HG02571 (cell line): ENCODE measurements around the gene KCNJ11.

Experiments used
- ATAC-seq: cut with Tn5 transposase; IDR thresholded peaks from one replicate; pipeline ENCODE4 v1.9.1; 2021; ENCODE audit warnings: mild to moderate bottlenecking, moderate library complexity; ENCODE audit not compliant: unreplicated experiment

Gene KCNJ11

DNA sequence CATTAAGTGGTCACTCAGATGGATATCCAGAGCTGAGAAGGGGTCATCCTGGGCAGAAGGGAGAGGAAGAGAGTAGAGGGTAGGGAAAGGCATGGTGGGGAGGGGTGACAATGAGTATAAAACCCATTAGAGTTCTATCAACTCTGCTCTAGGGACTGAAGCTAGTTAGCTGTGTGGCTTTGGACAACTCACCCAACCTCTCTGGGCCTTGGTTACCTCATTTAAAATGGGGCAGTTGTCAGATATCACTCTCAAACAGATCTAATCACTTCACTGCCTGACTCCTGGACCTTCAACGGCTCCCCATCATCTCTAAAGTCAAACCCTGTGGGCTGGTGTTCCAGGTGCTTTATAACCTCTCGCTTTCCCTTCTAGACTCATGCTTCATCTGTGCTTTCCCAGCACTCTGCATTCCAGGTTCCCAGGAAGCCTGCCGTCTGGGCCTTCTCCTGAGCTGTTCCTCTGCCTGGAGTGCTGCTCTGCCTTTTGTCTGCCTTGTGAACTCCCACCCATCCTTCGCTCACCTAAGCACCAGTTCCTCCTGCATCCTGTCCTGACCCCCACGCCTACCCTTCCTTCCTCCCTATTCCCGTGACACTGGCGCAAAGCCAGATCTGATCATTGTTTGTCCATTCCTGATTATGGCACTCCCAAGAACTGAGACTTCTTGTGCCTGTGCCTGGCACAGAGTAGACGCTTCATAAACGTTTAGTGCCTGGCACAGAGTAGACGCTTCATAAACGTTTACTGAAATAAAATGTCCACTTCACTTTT, 22.3 kb upstream of the KCNJ11 start:
- ATAC-seq = no peak

DNA sequence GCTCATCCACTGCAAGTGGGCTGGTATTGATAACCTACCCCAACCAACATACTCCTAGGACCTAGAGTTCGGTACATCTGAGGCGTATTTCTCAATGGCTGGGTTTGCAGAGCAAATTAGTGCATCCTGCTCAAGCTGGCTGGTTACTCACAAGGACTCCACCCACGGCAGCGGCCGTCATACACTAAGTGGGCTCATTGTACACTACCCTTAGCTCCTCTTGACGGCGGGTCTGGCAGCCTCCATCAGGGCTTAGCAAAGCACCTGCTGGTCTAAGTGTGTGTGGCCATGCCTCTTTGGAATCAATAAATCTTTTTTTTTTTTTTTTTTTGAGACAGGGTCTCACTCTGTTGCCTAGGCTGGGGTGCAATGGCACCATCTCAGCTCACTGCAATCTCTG, 20.2 kb upstream of the KCNJ11 start:
- ATAC-seq = no peak

DNA sequence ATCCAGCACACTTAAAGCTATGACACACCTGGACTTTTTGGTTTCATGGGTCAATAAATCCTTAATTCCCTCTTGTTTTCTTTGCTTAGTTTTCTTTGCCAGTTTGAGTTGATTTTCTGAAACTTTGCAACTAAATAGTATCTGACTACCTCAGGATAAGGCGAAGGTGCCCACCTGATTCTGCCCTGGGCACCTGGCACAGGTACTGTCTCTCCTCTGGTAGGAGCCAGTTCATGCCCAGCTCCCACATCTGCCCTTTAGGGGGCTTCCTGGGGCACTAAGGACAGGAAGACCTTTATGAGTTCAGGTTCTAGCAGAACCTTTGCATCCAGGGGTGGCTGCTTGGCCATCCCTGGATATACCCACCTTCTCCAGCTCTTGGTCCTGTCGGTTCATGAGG, 19.6 kb upstream of the KCNJ11 start:
- ATAC-seq = no peak

DNA sequence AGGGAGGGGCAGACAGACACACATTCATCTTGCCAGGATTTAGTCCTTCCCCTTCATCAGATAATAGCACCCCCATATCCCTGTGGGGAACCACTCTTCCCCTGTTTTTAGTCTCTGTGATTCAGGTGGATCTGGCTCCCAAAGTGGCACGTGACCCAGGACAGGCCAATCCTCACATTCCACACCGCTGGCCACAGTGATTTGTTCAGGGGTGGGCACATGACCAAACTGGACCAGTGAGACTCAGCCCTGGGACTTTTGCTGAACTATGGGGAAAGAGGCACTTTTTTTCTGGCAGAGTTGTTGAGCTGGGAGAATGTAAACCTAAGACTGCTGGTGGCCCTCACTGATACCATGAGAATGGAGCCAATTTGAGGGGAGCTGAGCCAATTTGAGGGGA, 19.1 kb upstream of the KCNJ11 start:
- no peak for ATAC-seq

DNA sequence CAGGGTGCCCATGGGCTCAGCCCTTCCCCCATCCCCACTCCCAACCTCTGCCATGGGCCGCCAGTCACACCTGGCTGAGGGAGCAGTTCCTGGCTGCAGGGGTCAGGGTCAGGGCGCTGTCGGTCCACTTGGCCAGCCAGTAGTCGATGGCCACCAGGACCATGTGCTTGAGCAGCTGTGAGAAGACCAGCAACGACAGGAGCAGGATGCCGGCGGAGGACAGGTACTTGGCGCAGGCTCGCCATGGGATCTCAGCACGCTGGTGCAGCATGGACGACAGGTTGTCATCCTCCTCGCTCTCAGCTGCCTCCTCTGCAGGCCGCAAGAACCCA, 18.3 kb upstream of the KCNJ11 start:
- no peak for ATAC-seq

DNA sequence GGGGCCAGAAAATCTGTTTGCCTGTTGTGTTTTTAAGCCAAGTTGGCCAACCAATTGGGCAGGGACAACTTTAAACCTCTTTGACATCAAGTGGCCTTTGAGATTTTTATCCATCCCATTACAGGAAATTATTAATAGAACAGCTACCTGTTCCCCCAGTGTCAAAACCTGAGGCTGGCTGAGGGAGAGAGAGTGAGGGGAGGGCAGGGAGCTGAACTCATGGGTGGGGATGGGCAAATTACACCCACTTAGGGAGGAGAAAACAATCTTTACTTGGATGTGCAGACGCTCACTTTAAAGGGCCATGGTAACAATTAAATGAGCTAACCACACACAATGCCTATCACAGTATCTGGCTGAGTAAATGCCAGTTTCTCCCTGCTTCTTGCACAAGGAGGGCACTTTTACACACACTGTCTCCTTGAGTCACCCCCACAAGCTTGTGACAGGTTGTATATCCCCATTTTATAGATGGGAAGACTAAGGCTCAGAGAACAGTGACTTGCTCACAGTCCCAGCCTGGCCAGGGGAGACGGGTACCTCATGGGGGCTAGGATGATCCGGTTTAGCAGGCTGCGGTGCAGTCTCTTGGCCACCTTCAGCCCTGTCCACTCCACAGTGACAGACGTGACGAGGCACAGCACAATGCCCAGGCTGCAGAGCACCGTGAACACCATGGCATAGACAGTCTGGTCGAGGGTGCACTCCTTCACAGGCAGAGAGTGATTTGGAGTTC, 17.8 kb upstream of the KCNJ11 start:
- no peak for ATAC-seq

DNA sequence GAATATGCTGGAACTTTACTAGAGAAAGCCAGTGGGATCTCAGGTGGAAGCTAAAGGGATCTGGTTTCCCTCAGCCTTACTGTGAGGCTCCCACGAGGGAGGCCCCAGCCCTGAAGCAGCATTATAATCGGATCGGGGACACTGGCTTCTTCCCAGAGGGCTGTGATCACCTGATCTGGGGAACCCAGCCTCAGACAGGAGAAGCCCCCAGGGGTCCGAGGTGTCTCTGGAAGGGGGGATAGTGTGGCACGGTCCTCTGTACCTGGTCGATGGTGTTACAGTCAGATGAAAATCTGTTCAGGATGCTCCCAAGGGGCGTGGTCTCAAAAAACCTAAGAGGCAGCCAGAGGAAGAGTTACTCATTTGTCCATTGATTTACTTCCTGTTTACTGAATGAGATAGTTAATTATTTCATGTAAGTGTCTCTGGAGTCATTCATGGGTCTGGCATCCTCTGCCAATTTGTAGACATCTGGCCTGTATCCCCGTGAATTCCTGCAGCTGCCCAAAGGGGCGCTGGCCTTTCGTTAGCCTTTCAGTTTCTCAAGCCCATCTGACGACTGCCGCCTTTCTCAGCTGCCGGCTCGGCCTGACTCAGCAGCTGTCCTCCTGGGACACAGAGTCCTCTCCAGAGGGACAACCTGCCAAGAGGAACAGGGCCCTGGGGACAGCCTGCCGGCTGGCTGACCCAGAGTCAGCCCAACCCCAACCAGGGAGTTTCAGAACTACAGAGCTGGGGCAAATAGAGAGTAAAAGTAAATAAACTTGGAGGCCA, 17.0 kb upstream of the KCNJ11 start:
- ATAC-seq = no peak

DNA sequence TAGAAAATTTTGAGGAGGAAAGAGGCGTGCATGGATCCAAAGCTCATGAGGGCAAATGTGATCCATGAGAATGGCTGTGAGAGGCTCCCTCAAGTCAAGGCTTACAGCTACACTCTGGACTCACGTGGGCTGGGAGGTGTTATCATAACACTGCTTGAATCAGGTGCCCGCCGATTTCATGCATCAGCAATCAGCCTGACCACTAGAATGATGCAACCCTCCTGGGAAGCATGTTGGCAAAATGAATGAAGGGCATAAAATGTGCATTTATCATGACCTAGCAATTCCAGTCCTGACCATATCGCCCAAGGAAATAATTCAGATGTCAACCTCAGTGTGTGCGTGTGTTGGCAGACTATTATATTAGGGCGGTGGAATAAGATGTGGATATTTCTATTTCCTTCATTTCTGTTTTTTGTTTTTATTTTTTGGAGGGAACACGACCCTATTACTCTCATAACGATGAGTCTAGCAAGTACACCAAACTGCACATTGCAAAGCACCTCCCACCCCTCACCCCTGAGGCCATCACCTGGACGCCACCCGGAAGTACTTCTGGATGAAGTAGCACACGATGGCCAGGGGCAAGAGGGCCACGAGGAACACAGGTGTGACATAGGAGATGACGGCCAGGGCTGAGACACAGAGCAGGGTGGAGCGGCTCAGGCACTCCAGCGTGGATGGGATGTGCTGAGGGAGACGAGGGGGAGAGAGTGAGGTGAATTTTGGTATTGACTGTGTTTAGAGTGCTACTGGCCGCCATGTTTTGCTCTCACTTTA, 15.7 kb upstream of the KCNJ11 start:
- no peak for ATAC-seq

DNA sequence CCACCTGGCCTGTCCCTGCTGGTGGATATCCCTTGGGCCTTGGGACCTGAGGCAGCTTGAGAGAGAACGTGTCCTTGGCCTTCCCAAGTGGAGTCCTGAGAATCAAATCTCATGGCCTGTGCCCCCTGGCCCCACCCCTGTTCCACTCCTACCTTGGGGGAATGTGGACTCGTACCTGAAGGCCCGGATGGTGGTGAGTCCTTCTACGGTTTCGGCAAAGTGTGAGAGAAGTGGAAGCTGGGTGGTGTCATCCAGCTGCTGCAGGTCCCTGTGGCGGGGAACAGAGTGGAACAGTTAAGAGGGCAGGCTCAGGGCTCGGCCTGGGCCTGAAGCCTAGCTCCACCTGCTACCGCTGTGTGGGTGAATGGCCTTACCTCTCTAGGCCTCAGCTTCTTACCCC, 14.0 kb upstream of the KCNJ11 start:
- ATAC-seq = no peak

DNA sequence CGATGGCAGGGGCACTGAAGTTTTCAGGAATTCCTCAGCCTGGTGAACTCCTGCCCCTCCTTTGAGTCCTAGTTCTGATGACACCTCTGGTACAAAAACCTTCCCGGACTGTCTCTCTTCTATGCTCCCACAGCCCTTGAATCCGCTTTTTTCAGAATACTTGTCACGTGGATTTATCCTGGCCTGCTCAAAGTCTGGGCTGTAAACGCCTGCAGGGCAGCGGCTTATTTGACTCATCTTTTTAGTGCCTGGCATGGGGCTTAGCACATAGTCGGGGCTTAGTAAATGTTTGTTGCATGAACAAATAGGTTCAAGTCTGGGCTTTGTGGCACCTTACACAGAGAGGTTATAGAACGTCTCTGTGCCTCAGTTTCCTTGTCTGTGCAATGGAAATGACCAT, 13.4 kb upstream of the KCNJ11 start:
- no peak for ATAC-seq

DNA sequence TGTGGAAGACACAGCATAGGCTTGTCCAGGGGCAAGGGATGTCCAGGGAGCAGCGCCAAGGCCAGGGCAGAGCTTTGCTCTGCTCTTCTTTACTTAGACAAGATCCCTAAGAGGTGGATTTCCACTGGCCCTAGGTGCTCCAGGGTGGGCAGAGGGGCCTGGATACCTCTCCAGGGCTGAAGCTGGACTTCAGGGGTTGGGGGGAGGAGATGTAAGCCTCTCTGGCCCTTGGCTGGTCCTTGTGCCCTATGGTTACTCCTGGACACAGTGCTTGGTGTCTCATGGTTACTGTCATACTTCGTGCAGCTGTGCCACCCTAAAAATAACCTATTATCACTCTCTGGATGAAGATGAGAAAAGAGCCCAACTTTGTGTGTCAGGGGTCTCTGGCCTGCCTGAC, 12.9 kb upstream of the KCNJ11 start:
- ATAC-seq = no peak

DNA sequence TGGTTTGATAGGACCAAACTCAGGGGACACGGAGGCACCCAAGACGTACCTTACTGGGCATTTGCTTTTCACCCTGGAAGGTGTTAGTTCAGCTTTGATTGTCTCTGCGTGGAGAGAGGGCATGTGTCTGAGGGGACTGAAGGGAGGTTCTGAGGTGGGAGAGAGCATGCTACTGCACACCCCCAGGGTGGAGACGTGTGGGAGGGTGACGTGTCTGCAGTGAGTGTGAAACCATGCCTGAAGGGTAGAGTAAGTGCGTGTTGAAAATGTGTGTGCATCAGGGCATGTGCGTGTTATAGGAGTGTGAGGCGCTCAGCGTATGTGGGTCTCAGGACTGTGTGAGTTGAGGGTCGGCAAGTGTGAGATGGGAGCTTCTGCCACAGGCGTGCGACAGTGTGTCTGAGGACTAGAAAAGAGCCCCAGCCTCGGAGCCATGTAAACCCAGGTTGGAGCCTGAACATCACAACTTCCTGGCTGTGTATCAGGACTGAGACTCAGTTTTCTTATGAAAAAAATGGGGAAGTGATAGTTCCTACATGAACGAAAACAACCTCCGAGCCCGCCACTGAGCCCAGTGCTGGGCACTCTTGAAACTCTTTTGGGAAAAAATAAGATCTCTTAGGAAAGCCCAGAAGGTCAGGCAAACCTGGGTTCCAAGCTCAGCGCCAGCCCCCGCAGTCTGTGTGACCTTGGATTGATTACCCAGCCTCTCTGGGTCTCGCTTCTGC, 11.8 kb upstream of the KCNJ11 start:
- no peak for ATAC-seq

DNA sequence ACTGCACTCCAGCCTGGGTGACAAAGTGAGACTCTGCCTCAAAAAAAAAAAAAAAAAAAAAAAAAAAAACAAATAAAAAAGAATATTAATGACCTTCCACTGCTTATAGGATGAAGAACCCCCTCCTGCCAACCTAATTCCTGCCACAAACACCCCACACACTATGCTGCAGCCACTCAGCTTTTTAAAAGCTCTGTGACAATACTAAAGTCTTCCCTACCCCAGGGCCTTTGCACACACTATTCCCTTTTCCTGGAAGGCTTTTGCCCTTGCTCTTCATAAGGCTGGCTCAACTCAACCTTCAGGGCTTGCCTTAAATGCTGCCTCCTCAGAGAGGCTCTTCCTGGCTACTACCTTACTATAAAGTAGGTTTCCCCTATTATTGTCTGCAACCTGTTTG, 10.8 kb upstream of the KCNJ11 start:
- ATAC-seq = no peak

DNA sequence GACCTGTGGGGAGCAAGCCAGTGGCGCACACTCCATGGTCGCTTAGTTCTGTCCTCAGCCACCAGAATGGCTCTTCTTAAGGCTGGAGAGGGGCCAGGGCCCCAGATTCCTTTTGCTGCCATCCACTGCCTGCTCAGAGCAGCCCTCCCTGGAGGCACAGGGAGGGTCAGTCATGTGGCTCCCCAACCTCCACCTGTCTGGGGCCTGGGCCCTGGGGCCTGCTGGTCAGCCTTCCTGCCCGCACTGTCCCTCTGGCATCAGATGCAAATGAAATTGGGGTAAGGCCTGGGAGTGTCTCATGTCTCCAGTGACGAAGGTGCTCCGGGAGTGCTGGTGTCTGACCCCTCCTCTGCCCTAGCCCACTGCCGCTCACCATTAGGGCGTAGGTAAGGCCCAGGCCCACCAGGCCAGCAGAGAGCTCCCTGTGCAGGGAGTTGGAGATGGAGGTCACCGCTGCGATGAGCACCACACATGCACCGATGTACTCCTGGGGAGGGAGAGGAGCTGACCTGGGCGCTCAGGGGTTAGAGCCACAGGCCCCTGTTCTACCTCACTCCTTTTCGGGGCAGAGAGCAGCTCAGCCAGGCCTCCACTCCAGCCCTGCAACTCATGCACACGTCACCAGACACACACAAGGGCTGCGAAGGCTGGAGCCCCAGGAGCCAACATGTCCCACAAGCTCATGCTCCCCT, 9.0 kb upstream of the KCNJ11 start:
- ATAC-seq = no peak

DNA sequence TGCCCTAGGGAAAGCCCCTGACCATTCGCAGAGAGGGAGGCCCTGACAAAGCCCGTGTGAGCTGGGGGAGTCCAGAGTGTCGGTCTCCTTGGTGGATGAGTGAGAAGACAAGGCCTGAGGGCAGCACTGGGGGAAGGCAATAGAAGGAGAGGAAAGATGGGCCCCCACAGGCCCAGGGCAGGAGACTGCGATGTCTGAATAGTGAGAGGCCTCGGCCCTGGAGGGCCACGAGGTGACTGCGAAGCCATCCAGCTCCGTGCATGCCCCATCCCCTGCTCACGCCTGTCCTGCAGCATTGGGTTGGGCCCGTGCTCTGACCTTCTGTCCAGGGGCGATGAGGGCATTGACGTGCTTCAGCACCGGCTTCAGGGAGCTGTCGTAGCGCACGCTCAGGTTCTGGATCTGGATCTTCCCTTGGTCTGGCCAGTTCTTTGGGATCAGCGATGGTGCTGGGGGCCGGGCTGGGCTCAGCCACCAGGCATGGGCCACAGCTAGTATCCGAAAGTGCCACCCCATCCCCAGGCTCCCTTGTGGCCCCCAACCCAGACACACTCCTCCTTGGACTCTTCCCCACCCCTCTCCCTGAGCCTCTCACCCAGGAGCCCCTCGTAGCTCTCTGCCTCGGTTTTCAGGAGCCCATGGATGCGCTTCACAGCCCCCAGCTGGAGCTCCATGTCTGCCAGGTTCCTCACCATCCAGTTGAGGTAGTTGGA, 8.3 kb upstream of the KCNJ11 start:
- no peak for ATAC-seq

DNA sequence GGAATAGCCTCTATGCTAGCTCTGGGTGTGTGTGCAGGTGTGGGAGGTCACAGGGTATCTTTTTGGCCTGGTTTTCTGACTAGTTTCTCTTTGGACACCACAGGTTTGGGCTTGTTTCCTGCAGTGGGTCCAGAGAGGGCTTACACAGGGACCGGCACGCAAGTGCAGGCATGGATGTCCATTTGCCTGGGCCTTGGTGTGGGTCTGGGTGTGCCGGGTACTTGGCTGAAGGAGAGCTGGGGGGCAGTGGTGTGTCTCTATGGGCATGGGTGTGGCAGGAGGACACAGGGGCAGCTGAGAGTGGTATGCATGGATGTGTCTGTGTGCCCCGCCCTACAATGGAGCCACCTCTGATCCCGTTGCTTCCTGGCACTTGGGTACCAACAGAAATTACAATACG, 7.5 kb upstream of the KCNJ11 start:
- ATAC-seq = no peak

DNA sequence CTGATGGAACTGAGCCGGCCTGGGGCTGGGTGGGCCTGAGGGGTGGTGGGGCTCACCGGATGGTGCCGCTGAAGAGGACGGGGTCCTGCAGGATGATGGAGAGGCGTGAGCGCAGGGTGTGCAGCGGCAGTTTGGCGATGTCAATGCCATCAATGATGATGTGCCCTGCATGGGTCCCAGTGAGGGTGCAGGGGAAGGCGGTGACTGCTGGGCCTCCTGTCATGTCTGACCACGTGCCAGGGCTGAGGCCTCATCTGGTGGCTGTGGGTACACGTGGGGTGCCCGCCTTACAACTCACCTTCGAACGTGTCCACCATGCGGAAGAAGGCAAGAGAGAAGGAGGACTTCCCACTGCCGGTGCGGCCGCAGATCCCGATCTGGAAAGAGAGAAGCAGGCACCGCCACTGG, 7.1 kb upstream of the KCNJ11 start:
- no peak for ATAC-seq

DNA sequence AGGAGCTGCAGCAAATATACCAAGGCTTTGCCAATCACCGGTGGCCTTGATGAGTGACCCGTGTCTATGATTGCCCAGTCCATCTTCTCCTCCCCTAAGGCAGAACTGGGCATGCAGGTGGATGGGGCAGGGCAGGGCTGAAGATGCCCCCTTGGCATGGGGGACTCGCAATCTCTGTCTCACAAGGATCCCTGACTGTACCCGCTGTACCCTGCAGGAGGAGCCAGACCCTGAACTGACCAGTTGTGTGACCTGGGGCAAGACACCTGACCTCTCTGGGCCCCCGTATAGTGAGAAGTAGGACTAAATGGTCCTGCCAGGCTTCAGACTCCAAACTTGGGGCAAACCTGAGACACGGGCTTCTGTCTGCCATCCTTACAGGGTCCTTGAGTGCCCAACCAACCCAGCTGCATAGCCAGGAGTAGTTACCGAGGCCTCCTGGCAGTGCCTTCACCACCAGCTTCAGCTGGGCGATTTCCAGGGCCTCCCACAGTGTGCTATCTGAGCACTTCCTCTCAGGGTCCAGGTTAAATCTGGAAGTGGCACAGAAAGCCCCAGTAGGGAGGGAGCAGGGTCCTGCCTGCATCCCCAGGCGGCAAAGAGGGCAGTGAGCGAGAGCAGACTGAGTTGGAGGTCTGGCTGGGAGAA, 6.4 kb upstream of the KCNJ11 start:
- ATAC-seq = no peak

DNA sequence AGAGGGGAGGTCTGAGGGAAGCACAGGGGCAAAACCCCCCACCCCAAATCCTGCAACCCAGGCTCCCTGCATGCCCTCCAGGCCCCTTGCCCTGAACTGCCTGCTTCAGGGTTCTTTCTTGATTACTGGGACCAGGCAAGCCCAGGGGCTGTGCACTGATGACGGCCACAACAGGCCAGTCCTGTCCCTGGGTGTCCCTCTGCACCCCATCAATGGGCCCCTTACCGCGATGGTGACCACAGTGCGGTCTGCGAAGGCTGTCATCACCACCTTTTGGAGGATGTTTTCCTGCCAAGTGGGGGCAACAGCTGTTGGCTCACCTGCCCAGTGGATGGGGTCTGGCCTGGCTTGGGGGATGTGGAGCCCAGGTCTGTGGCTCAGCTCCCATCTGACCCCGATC, 5.0 kb upstream of the KCNJ11 start:
- ATAC-seq = no peak
